A549 treated with ZK216348 at 1 μM for 4 hours (cell line): ENCODE data around the gene PSMD8. TPM values are rescaled to one million over a fixed set of nuclear protein-coding genes. Genes with fewer than 3 reads are reported as not detected.

Experiments used
- total RNA-seq: library from RNA; stranded (reverse); fragments of 200-300 nt; extraction: Qiagen RNA extraction; gene quantifications from 5 replicates; pipeline ENCODE4 v1.2.3, GENCODE V29; 2022; ENCODE audit warnings: low read depth

PSMD8 gene
- 458 to 529 TPM (median 473 TPM) in 5 replicates for total RNA-seq

GRCh38 chr19:38374332-38375097, at the start of gene PSMD8:
Gene PSMD8 (plus strand): TSS chr19:38374571. CDS start chr19:38374602, 31 bp downstream.

GRCh38 chr19:38387550-38388348, 13.4 kb downstream of the PSMD8 start, which contains the start of gene GGN:
Gene GGN (minus strand): TSS chr19:38388034. CDS start chr19:38387261, 773 bp downstream.

GRCh38 chr19:38388349-38389100, 14.2 kb downstream of the PSMD8 start, which contains the start of gene SPRED3:
Gene SPRED3 (plus strand): TSS chr19:38388697. CDS start chr19:38390303, 1,606 bp downstream.

GRCh38 chr19:38402967-38403674, 28.8 kb downstream of the PSMD8 start, which contains the start of gene FAM98C:
Gene FAM98C (plus strand): TSS chr19:38403093. CDS start chr19:38403154, 61 bp downstream.

GRCh38 chr19:38425810-38426466, 51.6 kb downstream of the PSMD8 start, which contains the start of gene RASGRP4:
Gene RASGRP4 (minus strand): TSS chr19:38426219. CDS start chr19:38426091, 128 bp downstream.

GRCh38 chr19:38433268-38433733, 58.9 kb downstream of the PSMD8 start, which contains the start of gene RYR1:
Gene RYR1 (plus strand): TSS chr19:38433691. CDS start chr19:38433830, 139 bp downstream.

Other genes starting within 250 kb of the PSMD8 start
- gene DPF1, start 150.3 kb upstream of the PSMD8 start, total RNA-seq, result 3.6 to 5.8 TPM (median 4.8 TPM) in 5 replicates
- 61.1 to 125 TPM (median 113 TPM) in 5 replicates for gene PPP1R14A, start 118.2 kb upstream of the PSMD8 start, total RNA-seq
- gene SPINT2, start 110.0 kb upstream of the PSMD8 start, total RNA-seq, result 246 to 361 TPM (median 324 TPM) in 5 replicates
- gene C19orf33, start 70.3 kb upstream of the PSMD8 start, total RNA-seq, result 493 to 766 TPM (median 736 TPM) in 5 replicates
- gene YIF1B, start 58.6 kb upstream of the PSMD8 start, total RNA-seq, result 72.7 to 140 TPM (median 127 TPM) in 5 replicates
- 3.6 to 6.3 TPM (median 4.6 TPM) in 5 replicates for gene KCNK6, start 54.7 kb upstream of the PSMD8 start, total RNA-seq
- gene CATSPERG, start 38.7 kb upstream of the PSMD8 start, total RNA-seq, result 0.77 to 2.6 TPM (median 1.8 TPM) in 5 replicates
- gene GGN, start 13.5 kb downstream of the PSMD8 start, total RNA-seq, result 0.13 to 0.83 TPM (median 0.40 TPM) in 5 replicates
- 1.4 to 3.5 TPM (median 2.5 TPM) in 5 replicates for gene SPRED3, start 14.1 kb downstream of the PSMD8 start, total RNA-seq
- 13.0 to 29.0 TPM (median 26.1 TPM) in 5 replicates for gene FAM98C, start 28.5 kb downstream of the PSMD8 start, total RNA-seq
- 0.06 to 0.45 TPM in 2 of 5 replicates, not detected in the others for gene RASGRP4, start 51.6 kb downstream of the PSMD8 start, total RNA-seq
- 3.0 to 7.3 TPM (median 5.6 TPM) in 5 replicates for gene RYR1, start 59.1 kb downstream of the PSMD8 start, total RNA-seq
- gene MAP4K1, start 243.4 kb downstream of the PSMD8 start, total RNA-seq, result 0.28 to 1.3 TPM (median 0.75 TPM) in 5 replicates
- 691 to 913 TPM (median 708 TPM) in 5 replicates for gene EIF3K, start 244.6 kb downstream of the PSMD8 start, total RNA-seq